Peyer's patch (tissue), 4 donors: ENCODE results near the gene PLCH1. TPM values are rescaled to one million over a fixed set of nuclear protein-coding genes. Genes with fewer than 3 reads are reported as not detected.

ENCODE experiments used
- DNase-seq, 3 donors: peaks; one replicate each; pipeline ENCODE4 v3.0.0-alpha.2; 2017 to 2019
- H3K27ac ChIP-seq, 4 donors: fragments of 200-600 bp; sonication (generic); one replicate each; pipeline ENCODE4 v1.5.1; 2016 to 2019
- H3K27me3 ChIP-seq, 2 donors: fragments of 200-600 bp; sonication (generic); one replicate each; pipeline ENCODE4 v1.5.1; 2019
- H3K36me3 ChIP-seq, 3 donors: fragments of 200-600 bp; sonication (generic); one replicate each; pipeline ENCODE4 v1.5.1; 2016 to 2019
- H3K4me1 ChIP-seq, 4 donors: fragments of 200-600 bp; sonication (generic); one replicate each; pipeline ENCODE4 v1.5.1; 2016 to 2019
- H3K4me3 ChIP-seq, 4 donors: fragments of 200-600 bp; sonication (generic); 1 replicate in 3 of 4; 2 replicates in 1 of 4; pipeline ENCODE4 v1.5.1; 2016 to 2019; ENCODE audit warnings: mild to moderate bottlenecking in 1 of 4
- H3K9me3 ChIP-seq, 4 donors: fragments of 200-600 bp; sonication (generic); one replicate each; pipeline ENCODE4 v1.5.1; 2016 to 2019; ENCODE audit warnings: mild to moderate bottlenecking in 1 of 4
- CTCF ChIP-seq, 6 experiments: fragments of 450-650 bp in 4 of 6; fragments of 200-600 bp in 2 of 6; sonication (generic) in 1 of 6; IDR thresholded peaks; one replicate each; pipeline ENCODE4 v1.5.1; 2017 to 2019; ENCODE audit warnings: antibody characterized with exemption in 6 of 6, mild to moderate bottlenecking in 3 of 6, moderate library complexity in 1 of 6
- POLR2A ChIP-seq, 2 donors: fragments of 450-650 bp; IDR thresholded peaks; one replicate each; pipeline ENCODE4 v1.5.1; 2017; ENCODE audit warnings: antibody characterized with exemption in 2 of 2, mild to moderate bottlenecking in 2 of 2, moderate library complexity in 2 of 2
- total RNA-seq, 4 donors: library from RNA; depleted of rRNA; stranded (reverse); fragments of >200 nt; gene quantifications; one replicate each; pipeline ENCODE4 v1.1.0, GENCODE V29; 2016

The PLCH1 gene
- total RNA-seq, 4 donors from 2014 or later: 8.3 to 19.1 (median 12.7) TPM

- H3K9me3 ChIP-seq: no peaks in the 10 kb centered on the region
- TF ChIP-seq POLR2A (IDR thresholded peaks at IDR 0.05) (no peak), CTCF (IDR thresholded peaks at IDR 0.05) (no peak)
- no peak overlapping the region for H3K27ac ChIP-seq
- no peak for DNase-seq
- no peaks in the 10 kb centered on the region for H3K4me1 ChIP-seq
- H3K27me3 ChIP-seq: no peaks in the 10 kb centered on the region
- H3K4me3 ChIP-seq: no peak overlapping the region
- H3K36me3 ChIP-seq: no peaks in the 10 kb centered on the region
These were observed 107.3 kb downstream of the PLCH1 start for GRCh38 chr3:155637567-155637966.

GRCh38 chr3:155635056-155635455, 109.8 kb downstream of the PLCH1 start:
- no peak overlapping the region for H3K4me3 ChIP-seq
- no peaks in the 10 kb centered on the region for H3K36me3 ChIP-seq
- H3K27me3 ChIP-seq: no peaks in the 10 kb centered on the region
- no peak for DNase-seq
- H3K27ac ChIP-seq: no peak overlapping the region
- no peaks in the 10 kb centered on the region for H3K9me3 ChIP-seq
- no peak for TF ChIP-seq CTCF (IDR thresholded peaks at IDR 0.05)
- TF ChIP-seq POLR2A (IDR thresholded peaks at IDR 0.05): no peak
- H3K4me1 ChIP-seq: no peaks in the 10 kb centered on the region

- H3K27ac ChIP-seq: no peak overlapping the region
These were observed 110.7 kb downstream of the PLCH1 start for GRCh38 chr3:155634121-155634719.

GRCh38 chr3:155631323-155632019, 113.4 kb downstream of the PLCH1 start:
- no peak overlapping the region for H3K27ac ChIP-seq
- TF ChIP-seq POLR2A (IDR thresholded peaks at IDR 0.05) (no peak), CTCF (IDR thresholded peaks at IDR 0.05) (no peak)
- DNase-seq: no peak

More at GRCh38 chr3:155634121-155634719, 110.7 kb downstream of the PLCH1 start:
- no peak overlapping the region for H3K4me3 ChIP-seq
- H3K36me3 ChIP-seq: no peaks in the 10 kb centered on the region
- TF ChIP-seq CTCF (IDR thresholded peaks at IDR 0.05) (no peak), POLR2A (IDR thresholded peaks at IDR 0.05) (no peak)
- H3K9me3 ChIP-seq: no peaks in the 10 kb centered on the region
- no peaks in the 10 kb centered on the region for H3K27me3 ChIP-seq
- no peak for DNase-seq
- H3K4me1 ChIP-seq: no peaks in the 10 kb centered on the region

GRCh38 chr3:155629556-155629955, 115.3 kb downstream of the PLCH1 start:
- Histone ChIP-seq H3K9me3 (no peaks in the 10 kb centered on the region), H3K27ac (no peak overlapping the region), H3K36me3 (no peaks in the 10 kb centered on the region), H3K4me1 (no peaks in the 10 kb centered on the region), H3K4me3 (no peak overlapping the region), H3K27me3 (no peaks in the 10 kb centered on the region)
- no peak for DNase-seq
- TF ChIP-seq CTCF (IDR thresholded peaks at IDR 0.05) (no peak), POLR2A (IDR thresholded peaks at IDR 0.05) (no peak)

More at GRCh38 chr3:155631323-155632019, 113.4 kb downstream of the PLCH1 start:
- Histone ChIP-seq H3K36me3 (no peaks in the 10 kb centered on the region), H3K9me3 (no peaks in the 10 kb centered on the region), H3K4me1 (no peaks in the 10 kb centered on the region), H3K4me3 (no peak overlapping the region), H3K27me3 (no peaks in the 10 kb centered on the region)
